Measurements from ENCODE around the gene IPP.
"Not testable (repeated sequence)": the region's sequence is repeated elsewhere in the genome, so short reads cannot be mapped to it uniquely, and the experiment has no call there.

IPP gene

DNA sequence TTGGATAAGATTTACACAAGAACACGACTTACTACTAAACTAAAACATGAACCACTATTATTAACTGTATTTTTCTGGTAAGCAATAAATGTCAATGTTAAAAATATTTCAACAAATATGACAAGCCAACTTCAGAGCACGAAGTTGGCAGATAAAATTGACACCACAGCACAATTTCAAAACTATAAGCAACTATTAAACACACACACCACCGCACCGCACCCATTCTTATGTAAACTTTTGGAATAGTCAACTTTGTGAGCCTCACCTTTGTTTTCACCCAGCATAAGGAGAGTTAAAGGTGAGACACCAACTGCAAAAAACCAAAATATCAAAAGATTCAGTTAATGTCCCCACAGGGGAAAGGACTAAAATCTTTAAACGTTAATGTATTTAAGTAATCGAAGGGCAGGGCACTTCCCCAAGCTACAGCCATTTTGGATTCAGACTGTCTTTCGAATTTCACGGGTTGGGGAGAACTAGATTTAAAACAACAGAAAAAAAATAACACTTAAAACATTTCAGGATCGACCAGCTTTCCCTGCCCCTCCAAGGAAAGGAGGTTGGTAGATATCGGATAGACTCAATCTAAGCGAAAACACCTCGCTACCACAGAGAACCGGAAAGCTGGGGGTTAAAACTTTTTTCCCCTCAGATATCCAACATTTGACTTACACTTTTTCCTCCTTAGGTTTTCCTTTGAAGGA is 65.0 kb downstream of the IPP start:
- in situ Hi-C loops (cut with MboI; ENCODE audit: low sequenced_read_pairs), result no loop called here

DNA sequence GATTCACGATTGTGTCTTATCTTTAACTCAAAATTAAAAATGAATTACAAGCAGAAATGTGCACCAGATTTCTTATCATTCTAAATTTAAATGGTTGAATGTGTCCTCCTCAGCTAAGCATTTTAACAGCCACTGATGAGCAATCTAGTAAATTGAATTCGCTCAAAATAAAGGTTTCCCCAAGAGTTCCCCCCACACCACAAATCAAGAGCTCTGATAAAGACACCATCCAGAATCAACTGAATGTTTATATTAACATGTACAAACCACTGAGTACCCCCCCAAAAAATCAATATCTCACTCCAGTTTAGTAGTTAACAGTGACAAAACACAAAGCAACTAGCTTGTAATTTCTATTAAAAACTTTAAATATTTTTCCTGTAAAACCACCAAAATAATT is 66.1 kb downstream of the IPP start:
- in situ Hi-C loops (cut with MboI; ENCODE audit: low sequenced_read_pairs), result no loop called here

DNA sequence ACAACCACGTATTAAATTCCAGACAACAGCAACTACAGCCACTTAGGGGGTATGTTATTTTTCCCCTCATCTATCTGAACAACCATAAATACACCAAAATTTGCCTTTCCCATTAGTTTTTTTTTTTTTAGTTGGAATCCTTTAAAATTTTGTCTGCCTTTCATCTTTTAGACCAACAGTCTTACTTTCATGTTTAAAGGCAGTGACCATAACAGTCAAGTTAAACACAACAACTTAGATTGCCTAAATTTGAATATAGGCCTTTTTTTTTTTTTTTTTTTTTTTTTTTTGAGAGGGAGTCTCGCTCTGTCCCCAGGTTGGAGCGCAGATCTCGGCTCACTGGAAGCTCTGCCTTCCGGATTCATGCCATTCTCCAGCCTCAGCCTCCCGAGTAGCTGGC is 67.5 kb downstream of the IPP start:
- in situ Hi-C loops (cut with MboI; ENCODE audit: low sequenced_read_pairs), result no loop called here

DNA sequence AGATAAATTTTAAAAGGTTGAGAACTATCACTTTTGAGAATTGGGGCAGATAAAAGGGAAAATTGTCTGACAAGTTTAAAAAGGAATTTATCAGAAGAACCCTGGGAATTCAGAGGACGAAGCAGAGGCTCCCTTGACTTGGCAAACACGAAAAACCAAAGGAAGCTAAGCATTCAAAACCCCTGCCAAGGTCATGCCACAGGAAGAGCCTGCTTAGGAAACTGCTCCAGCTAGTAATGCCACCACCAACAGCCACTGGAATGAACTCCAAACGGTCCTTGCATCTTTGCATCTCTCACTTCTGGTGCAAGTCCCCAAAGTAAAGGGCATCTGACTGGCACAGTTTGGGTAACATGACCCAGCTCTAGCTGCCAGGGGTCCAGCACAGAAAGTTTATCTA is 71.3 kb downstream of the IPP start:
- in situ Hi-C loops (cut with MboI; ENCODE audit: low sequenced_read_pairs), result no loop called here

DNA sequence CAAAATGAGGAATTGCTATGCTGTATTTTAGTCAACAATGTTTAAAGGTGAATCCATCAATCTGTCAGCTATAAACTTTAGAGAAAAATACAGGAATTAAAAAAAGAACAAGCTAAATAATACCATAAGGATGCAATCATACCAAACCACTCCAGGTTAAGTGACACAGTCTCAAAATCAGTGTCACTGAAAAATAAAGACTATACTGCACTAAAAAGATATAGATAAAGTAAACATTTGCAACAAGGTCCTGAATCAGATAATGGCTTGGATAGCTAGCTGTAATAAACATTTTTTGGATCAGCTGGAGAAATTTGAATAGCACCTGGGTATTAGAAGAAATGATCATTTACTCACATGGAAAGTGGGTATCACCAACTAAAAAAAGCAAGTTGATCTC is 72.0 kb downstream of the IPP start:
- in situ Hi-C loops (cut with MboI; ENCODE audit: low sequenced_read_pairs), result no loop called here

DNA sequence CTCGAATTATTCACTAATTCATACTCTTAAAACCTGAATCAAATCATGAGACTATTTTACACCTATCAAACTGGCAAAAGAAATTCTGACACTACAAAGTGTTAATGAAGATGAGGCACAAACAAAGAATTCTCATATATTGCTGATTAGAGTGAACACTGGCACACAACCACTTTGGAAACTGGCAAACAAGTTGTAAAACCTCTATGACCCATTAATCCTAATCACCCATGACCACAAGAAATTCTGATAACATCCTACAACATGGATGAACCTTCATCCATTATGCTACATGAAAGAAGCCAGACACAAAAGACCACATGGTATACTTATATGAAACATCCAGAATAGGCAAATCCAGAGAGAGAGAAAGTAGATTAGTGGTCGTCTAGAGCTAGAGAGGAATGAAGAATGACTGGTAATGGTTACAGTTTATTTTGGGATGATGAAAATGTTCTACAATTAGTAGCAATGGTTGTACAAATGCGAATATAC is 72.7 kb downstream of the IPP start:
- in situ Hi-C loops (cut with MboI; ENCODE audit: low sequenced_read_pairs), result no loop called here

DNA sequence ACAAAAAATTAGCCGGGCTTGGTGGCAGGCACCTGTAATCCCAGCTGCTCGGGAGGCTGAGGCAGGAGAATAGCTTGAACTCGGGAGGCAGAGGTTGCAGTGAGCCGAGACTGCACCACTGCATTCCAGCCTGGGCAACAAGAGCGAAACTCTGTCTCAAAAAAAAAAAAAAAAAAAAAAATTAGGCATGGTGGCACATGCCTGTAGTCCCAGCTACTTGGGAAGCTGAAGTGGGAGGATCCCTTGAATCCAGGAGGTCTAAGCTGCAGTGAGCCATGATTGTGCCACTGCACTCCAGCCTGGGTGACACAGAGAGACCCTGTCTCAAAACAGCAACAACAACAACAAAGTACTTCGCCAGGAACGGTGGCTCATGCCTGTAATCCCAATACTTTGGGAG is 73.9 kb downstream of the IPP start:
- in situ Hi-C loops (cut with MboI; ENCODE audit: low sequenced_read_pairs), result not testable (repeated sequence)

DNA sequence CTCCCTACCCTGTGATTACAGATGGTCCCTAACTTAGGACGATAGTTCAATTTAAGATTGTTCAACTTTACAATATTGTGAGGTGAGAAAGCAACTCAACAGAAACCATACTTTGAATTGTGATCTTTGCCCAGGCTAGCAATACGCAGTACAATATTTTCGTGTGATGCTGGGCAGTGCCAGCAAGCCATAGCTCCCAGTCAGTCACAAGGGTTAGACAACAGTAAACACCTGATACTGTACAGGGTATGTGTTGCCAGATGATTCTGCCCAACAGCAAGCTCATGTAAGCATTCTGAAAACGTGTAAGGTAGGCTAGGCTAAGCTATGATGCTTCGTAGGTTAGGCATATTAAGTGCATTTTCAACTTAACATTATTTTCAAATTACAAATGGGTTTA is 76.0 kb downstream of the IPP start:
- in situ Hi-C loops (cut with MboI; ENCODE audit: low sequenced_read_pairs), result no loop called here

DNA sequence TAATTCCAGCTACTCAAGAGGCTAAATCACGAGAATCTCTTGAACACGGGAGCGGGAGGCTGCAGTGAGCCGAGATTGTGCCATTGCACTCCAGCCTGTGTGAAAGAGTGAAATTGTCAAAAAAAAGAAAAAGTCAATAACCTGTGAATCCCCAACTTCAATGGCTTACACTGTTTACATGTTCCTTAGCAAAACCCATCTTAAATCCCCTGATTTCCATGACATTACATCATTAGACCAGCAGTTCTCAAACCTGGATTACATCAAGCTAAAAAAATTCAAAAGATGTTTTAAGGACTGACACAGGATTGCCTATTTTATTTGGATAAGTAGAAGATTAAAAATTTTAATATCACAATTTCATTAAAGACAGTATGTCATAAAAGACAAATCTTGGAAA is 76.5 kb downstream of the IPP start:
- in situ Hi-C loops (cut with MboI; ENCODE audit: low sequenced_read_pairs), result no loop called here

DNA sequence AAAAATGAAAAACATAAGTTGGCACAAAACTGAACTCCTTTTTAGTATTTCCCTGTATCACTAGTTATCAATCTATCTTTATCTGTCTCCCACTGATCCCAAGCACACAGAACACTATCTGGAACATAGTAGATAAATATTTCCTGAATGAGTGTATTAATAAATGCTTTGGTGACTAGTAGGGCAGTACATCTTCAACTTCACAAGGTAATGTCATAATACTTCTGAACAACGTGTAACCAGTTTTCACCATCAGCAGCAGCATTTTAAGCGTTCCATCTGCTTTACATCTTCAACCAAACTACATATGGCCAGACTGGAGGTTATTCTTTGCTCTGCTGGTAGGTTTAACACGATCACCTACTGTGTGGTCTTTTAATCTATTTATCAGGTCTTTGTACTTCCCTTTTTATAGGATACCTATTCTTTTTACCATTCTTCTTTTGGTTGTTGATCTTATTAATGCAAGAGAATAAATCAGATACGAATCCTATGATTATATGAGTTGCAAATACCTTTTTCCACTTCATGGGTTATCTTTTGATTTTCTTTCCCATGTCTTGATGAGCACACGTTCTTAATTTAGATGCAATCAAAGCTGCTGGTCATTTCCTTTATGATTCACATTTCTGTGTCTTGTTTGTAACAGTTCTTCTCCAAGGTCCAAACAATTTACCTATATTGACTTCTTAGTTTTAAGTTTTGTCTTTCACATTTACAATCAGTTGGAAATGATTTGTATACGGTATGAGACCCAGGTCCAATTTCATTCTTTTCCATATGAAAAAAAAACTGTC is 80.4 kb downstream of the IPP start:
- in situ Hi-C loops (cut with MboI; ENCODE audit: low sequenced_read_pairs), result no loop called here

DNA sequence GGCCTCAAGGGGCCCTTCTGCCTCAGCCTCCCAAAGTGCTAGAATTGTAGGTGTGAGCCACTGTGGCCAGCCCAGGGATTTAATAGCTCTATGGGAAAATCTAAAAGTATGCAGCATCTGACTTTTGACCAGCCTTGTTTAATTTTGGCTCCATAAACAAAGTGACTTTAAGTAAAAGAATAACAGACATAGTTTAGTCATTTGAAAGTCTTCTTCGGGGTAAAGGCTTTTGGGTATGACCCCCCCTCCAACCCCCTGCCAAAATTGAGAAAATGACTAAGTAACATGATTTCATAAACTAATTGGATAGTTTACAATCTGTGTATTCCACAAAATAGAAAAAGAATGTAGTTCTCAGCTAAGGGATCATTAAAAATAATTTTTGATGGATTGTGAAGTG is 81.1 kb downstream of the IPP start:
- in situ Hi-C loops (cut with MboI; ENCODE audit: low sequenced_read_pairs), result no loop called here

DNA sequence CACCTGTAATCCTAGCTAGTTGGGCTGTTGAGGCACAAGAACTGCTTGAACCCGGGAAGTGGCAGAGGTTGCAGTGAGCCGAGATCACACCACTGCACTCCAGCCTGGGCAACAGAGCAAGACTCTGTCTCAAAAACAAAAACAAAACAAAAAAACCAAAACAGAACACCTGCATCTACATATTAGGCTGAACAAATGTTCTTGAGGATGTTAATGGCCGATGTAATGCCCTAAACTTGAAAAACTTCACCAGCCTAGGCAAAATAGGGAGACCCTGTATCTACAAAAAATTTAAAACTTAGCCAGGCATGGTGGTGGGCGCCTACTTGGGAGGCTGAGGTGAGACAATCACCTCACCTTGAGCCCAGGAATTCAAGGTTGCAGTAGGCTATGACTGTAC is 81.9 kb downstream of the IPP start:
- in situ Hi-C loops (cut with MboI; ENCODE audit: low sequenced_read_pairs), result no loop called here

DNA sequence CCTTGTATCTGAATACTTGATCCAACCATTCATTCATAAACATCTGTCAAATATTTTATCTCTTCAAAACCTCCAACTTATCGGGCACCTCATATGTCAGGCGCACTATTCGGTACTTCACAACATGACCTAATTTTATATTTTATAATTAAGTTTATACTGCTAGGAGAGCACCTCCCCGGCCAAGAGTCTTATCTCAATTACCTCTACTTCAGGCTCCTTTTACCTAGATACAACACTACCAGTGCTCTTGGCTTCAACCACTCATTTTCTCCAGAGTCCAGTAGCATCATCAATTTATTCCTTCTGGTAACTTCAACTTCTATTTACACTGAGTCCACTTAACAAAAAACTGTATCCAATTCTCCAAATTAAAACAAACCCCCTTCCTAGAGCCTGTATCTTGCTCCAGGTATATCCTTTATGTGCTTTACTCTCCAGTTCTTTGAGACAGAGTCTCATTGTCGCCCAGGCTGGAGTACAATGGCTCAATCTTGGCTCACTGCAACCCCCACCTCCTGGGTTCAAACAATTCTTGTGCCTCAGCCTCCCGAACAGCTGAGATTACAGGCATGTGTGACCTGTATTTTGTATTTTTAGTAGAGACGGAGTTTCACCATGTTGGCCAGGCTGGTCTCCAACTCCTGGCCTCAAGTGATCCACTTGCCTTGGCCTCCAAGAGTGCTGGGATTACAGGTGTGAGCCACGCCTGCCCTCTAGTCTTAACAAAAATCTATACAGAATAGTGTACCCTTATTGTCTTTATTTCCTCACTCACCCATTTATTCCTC is 82.9 kb downstream of the IPP start:
- in situ Hi-C loops (cut with MboI; ENCODE audit: low sequenced_read_pairs), result no loop called here

DNA sequence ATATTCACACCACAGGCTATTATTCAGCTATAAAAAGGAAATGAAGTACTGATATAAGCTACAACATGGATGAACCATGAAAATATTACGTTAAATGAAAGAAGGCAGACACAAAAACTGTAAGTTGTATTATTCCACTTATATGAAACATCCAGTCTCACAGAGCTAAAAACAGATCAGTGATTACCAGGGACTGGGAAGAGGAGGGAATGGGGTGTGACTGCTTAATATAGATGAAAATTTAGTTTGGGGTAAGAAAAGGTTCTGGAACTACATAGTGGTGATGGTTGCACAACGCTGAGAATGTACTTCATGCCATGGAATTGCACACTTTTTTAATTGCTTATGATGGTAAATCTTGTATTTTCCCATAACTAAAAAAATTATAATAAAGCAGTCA is 83.6 kb downstream of the IPP start:
- in situ Hi-C loops (cut with MboI; ENCODE audit: low sequenced_read_pairs), result no loop called here

DNA sequence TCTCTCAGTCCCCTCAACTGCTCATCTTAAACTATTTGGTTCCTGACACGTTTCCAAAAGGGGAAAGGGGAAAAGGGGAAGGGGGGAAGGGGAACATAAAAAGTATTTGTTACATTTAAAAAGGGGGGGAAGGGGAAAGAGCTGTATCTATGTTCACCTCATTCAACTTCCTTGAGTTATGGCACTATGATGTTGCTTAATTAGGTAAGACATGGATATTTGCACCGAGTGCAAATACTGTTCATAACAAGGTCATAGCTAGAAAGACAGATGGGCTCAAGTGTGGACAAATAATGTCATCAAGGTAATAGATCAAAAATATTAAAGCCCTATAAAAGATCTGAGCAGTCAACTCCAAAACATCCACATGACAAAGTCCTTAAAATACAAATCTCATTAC is 90.1 kb downstream of the IPP start:
- in situ Hi-C loops (cut with MboI; ENCODE audit: low sequenced_read_pairs), result no loop called here

DNA sequence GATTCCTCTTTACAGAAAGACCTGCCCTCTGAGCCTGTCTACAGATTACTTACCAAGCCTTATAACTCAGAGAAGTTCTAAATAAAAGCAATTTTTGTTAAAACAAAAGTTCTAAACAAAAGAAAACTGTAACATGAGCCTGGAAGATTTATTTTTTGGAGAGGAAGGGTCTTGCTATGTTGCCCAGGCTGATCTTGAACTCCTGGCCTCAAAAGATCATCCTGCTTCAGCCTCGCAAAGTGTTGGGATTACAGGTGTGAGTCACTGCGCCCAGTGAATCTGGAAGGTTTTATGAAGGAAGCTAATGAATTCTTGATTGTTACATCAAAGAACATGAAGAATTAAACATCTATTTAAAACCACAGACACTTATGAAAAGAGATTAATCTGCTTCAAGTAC is 91.2 kb downstream of the IPP start:
- in situ Hi-C loops (cut with MboI; ENCODE audit: low sequenced_read_pairs), result no loop called here

DNA sequence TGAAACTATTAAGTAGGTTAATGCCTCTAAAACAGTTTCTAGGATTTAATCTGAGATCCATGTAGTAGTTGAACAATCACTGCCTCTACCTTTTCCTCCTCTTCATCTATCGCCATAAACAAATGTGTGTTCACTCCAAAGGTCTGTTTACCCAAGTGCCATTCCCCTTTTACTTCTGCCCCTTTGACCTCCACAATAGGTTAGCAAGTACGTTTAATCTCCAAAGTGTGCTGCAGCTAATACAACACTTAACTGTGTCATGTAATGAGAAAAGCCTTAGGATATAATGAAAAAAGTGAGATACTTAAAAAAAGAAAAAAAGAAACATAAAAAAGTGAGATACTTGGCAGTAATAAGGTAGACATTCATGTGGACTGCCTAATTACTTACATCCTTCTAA is 92.3 kb downstream of the IPP start:
- in situ Hi-C loops (cut with MboI; ENCODE audit: low sequenced_read_pairs), result no loop called here

DNA sequence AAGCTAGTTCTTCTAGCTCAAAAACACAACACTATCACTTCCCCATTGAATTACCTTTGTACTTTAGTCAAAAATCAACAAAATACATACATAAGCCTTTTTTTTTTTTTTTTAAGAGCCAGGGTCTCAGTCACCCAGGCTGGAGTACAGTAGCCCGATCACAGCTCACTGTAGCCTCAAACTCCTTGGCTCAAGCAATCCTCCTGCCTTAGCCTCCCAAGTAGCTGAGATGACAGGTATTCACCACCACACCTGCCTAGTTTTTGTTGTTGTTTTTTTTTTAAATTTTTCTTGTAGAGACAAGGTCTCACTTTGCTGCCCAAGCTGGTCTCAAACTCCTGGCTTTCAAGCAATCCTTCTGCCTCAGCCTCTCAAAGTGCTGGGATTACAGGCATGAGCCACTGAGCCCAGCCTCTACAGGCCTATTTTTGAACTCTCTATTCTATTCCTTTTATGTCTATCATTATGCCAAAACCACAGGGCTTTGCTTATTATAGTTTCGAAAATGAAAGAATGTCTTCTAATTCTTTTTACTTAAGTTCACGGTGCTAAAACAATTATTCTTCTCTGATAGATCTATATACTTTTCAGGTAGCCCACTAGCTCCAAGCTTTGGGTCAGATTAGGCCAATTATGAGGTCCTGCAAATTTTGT is 93.8 kb downstream of the IPP start:
- in situ Hi-C loops (cut with MboI; ENCODE audit: low sequenced_read_pairs), result no loop called here

DNA sequence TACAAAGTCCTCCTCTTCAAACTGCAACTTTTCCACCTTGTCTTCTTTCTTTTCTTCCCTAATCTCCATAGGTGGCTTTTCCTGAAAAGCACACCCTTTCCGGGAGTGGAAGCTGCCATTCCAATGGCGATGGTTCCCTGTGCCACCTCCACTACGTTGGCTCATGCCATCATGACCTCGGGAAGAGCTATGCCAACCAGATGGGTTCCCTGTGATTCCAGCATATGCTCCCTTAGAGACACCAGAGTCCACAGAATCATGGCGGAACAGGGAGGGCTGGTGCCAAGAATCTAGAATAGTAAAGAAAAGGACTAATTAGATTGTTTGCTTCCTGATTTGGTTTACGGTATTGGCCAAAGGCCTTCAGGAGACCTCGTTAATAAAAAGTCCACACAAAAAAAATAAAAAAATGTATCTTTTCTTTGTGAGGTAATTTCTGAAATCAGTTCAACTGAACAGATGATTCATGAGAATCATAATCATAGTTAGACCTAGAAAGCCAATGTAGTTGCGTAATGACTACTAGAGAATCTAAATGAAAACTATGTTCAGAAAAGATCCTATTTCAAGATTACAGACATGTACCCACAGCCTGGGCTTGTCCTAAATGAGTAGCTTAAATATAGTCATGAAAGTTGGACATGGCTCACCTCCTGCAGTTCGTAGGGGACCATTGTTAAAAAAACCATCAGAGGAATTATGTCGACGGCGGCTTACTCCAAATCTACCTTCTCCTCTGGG is 95.7 kb downstream of the IPP start:
- in situ Hi-C loops (cut with MboI; ENCODE audit: low sequenced_read_pairs), result no loop called here
